ENCODE data around the gene COL27A1. TPM values are rescaled to one million over a fixed set of nuclear protein-coding genes. Genes with fewer than 3 reads are reported as not detected.

The COL27A1 gene
- total and polyA plus RNA-seq, 2 donors from 2014 or later = 13.6 to 45.6 TPM

DNA sequence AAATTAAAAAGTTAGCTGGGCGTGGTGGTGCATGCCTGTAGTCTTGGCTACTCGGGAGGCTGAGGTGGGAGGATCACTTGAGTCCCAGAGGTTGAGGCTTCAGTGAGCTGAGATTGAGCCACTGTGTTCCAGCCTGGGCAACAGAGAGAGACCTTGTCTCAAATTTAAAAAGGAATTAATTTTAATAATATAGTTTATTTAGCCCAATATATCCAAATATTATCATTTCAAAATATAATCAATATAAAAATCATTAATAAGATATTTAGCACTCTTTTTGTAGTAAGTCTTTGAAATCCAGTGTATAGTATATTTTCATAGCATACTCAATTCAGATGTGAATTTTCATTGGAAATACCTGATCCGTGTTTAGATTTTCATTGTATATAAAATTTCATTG, 124.4 kb downstream of the COL27A1 start:
- no peak for FAIRE-seq
- H3K27ac ChIP-seq (ENCODE audit: low read depth in 2 of 2, low read length in 2 of 2) = no peak overlapping the region
- no peaks in the 10 kb centered on the region for H3K4me1 ChIP-seq (ENCODE audit: control insufficient read depth in 2 of 3, insufficient read depth in 2 of 3, low read depth in 1 of 3, low read length in 3 of 3)
- intact Hi-C loops (cut with DNase I) = no loop called here
- H3K9me3 ChIP-seq (ENCODE audit: control insufficient read depth in 2 of 3, insufficient read depth in 1 of 3, low read length in 3 of 3) = no peaks in the 10 kb centered on the region
- peaks cover 0 to 4% (median 2%) of the 10 kb centered on the region in 3 donors for H3K36me3 ChIP-seq (ENCODE audit: control insufficient read depth in 2 of 3, insufficient read depth in 3 of 3, low read length in 3 of 3)
- no peak overlapping the region for H3K9ac ChIP-seq (ENCODE audit: low read length in 3 of 3)
- TF ChIP-seq, protein P1, sequence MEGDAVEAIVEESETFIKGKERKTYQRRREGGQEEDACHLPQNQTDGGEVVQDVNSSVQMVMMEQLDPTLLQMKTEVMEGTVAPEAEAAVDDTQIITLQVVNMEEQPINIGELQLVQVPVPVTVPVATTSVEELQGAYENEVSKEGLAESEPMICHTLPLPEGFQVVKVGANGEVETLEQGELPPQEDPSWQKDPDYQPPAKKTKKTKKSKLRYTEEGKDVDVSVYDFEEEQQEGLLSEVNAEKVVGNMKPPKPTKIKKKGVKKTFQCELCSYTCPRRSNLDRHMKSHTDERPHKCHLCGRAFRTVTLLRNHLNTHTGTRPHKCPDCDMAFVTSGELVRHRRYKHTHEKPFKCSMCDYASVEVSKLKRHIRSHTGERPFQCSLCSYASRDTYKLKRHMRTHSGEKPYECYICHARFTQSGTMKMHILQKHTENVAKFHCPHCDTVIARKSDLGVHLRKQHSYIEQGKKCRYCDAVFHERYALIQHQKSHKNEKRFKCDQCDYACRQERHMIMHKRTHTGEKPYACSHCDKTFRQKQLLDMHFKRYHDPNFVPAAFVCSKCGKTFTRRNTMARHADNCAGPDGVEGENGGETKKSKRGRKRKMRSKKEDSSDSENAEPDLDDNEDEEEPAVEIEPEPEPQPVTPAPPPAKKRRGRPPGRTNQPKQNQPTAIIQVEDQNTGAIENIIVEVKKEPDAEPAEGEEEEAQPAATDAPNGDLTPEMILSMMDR (IDR thresholded peaks at IDR 0.05; ENCODE audit: borderline replicate concordance, extremely low read depth, insufficient read depth) = no peak
- H3K4me3 ChIP-seq (ENCODE audit: low read length in 3 of 3) = no peak overlapping the region
- no peaks in the 10 kb centered on the region for H3K27me3 ChIP-seq (ENCODE audit: control insufficient read depth, insufficient read depth, low read length)
- peak in 1 of 5 donors; percentile 5 for DNase-seq

DNA sequence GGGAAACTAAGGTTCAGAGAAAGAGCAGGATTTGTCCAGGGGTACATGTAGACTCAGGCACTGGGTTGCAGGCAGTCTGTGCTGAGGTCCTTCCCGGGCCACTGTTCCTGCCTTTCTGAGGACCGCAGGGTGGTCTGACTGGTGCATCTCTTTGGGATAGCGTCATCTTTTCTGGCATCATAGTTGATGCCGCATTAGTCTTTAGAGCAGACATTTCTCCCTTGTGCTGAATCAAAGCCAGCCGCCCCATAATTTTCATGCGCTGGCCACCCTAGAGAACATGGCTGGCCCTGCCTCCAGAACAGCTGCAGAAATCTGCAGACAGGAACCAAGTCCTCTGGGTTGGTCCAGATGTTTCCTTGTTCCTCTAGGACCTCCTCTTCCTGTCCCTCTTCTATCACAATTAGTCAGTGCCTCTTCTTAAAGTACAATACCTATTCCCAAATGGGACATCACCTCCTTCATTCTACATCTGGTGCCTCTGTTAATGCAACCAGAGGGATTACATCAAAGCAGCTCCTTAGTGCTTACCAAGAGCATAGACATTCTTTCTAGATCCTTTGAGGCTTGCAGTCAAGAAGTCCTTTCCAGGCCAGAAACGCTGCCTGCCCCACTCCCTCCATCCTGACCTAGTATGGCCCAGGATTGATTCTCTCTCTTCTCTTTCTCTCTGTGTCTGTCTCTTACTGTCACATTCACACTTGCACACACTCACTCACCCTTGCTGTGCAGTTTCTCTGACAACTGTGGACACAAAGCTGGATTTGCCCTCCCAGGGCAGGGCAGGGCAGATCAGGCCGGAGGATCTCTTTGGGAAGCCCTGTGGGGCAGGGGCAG, 125.5 kb downstream of the COL27A1 start:
- no peaks in the 10 kb centered on the region for H3K27me3 ChIP-seq (ENCODE audit: control insufficient read depth, insufficient read depth, low read length)
- FAIRE-seq (no peak), DNase-seq (peak in 2 of 5 donors; percentile 18 to 64)
- no peak overlapping the region for H3K4me3 ChIP-seq (ENCODE audit: low read length in 3 of 3)
- H3K9me3 ChIP-seq (ENCODE audit: control insufficient read depth in 2 of 3, insufficient read depth in 1 of 3, low read length in 3 of 3) = no peaks in the 10 kb centered on the region
- peaks cover 0 to 4% (median 2%) of the 10 kb centered on the region in 3 donors for H3K36me3 ChIP-seq (ENCODE audit: control insufficient read depth in 2 of 3, insufficient read depth in 3 of 3, low read length in 3 of 3)
- peaks cover 0 to 4% (median 4%) of the 10 kb centered on the region in 3 donors for H3K4me1 ChIP-seq (ENCODE audit: control insufficient read depth in 2 of 3, insufficient read depth in 2 of 3, low read depth in 1 of 3, low read length in 3 of 3)
- no peak overlapping the region for H3K9ac ChIP-seq (ENCODE audit: low read length in 3 of 3)
- TF ChIP-seq, protein P1 (IDR thresholded peaks at IDR 0.05; ENCODE audit: borderline replicate concordance, extremely low read depth, insufficient read depth) = no peak
- no peak overlapping the region for H3K27ac ChIP-seq (ENCODE audit: low read depth in 2 of 2, low read length in 2 of 2)
- intact Hi-C loops (cut with DNase I) = no loop called here

DNA sequence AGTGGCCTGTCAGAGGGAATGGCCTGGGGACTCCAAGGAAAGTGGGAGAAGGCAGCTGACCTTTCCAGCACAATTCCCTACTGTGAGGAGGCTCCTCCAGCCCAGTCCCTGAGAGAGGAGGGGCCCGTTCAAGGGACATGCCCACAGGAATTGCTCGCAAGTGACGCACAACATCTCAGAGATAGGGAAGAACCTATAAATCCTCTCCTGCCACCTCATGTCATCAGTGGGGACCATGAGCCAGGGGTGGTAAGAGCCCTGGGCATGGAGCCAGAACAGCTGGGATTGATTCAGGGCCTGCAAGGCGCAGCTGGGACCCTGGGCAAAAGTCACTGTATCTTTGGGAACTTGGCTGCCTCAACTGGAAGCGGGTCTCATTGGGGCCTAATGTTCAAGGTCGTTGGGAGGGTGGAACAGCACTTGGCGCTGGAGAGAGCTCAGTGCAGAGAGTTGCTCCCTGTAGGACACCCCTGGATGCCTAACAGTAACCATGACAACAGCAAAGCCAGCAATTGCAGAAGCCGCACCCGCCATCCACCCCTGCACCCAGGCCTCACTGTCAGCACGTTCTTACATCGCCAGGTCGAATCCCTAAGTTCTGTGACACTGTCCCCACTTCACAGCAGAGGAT, 126.3 kb downstream of the COL27A1 start:
- no peak overlapping the region for H3K4me3 ChIP-seq (ENCODE audit: low read length in 3 of 3)
- H3K4me1 ChIP-seq (ENCODE audit: control insufficient read depth in 2 of 3, insufficient read depth in 2 of 3, low read depth in 1 of 3, low read length in 3 of 3) = peaks cover 0 to 4% (median 4%) of the 10 kb centered on the region in 3 donors
- DNase-seq (peak in 4 of 5 donors; percentile 16 to 87 (median 56)), FAIRE-seq (no peak)
- no peak overlapping the region for H3K9ac ChIP-seq (ENCODE audit: low read length in 3 of 3)
- peaks cover 0 to 2% (median 0%) of the 10 kb centered on the region in 3 donors for H3K36me3 ChIP-seq (ENCODE audit: control insufficient read depth in 2 of 3, insufficient read depth in 3 of 3, low read length in 3 of 3)
- TF ChIP-seq, protein P1 (IDR thresholded peaks at IDR 0.05; ENCODE audit: borderline replicate concordance, extremely low read depth, insufficient read depth) = no peak
- H3K27ac ChIP-seq (ENCODE audit: low read depth in 2 of 2, low read length in 2 of 2) = peak overlapping the region in 1 of 2 donors; percentile 5
- H3K27me3 ChIP-seq (ENCODE audit: control insufficient read depth, insufficient read depth, low read length) = no peaks in the 10 kb centered on the region
- intact Hi-C loops (cut with DNase I) = no loop called here
- no peaks in the 10 kb centered on the region for H3K9me3 ChIP-seq (ENCODE audit: control insufficient read depth in 2 of 3, insufficient read depth in 1 of 3, low read length in 3 of 3)

Measured in kidney (tissue), 14 donors.